DND-41 (cell line): ENCODE measurements around the gene PRRX2.

Experiments used
- ATAC-seq: fragments of 200-7000 bp; cut with Tn5 transposase; 3 replicates; pipeline ENCODE4 v1.9.1; 2021; ENCODE audit warnings: low read depth; ENCODE audit not compliant: insufficient read depth
- DNase-seq: peaks from one replicate; pipeline ENCODE4 v3.0.0-alpha.2; 2020
- H2AFZ ChIP-seq: 2 replicates; pipeline ENCODE4 v1.6.0; 2012; ENCODE audit warnings: low read depth, low read length
- H3K27ac ChIP-seq: 2 replicates; pipeline ENCODE4 v1.5.1; 2012; ENCODE audit warnings: low read length, inconsistent platforms
- H3K27me3 ChIP-seq: fragments of 200-600 bp; sonication (generic); 2 replicates; pipeline ENCODE4 v1.6.0; 2012; ENCODE audit warnings: low read length, mild to moderate bottlenecking, inconsistent platforms; ENCODE audit not compliant: insufficient read depth, poor library complexity
- H3K36me3 ChIP-seq: 2 replicates; pipeline ENCODE4 v1.5.1; 2012; ENCODE audit warnings: low read length, inconsistent platforms; ENCODE audit not compliant: insufficient read depth
- H3K4me1 ChIP-seq: 2 replicates; pipeline ENCODE4 v1.5.1; 2012; ENCODE audit warnings: mild to moderate bottlenecking, low read length; ENCODE audit not compliant: insufficient read depth
- H3K4me2 ChIP-seq: 2 replicates; pipeline ENCODE4 v1.6.0; 2012; ENCODE audit warnings: mild to moderate bottlenecking, moderate library complexity, low read length, inconsistent platforms; ENCODE audit not compliant: insufficient read depth
- H3K4me3 ChIP-seq, 2 experiments: fragments of 200-600 bp in 1 of 2; shearing (Covaris generic) in 1 of 2; 2 replicates each; pipeline ENCODE4 v1.5.1; 2012 to 2016; ENCODE audit warnings: inconsistent platforms in 2 of 2, low read length in 2 of 2, mild to moderate bottlenecking in 2 of 2, low read depth in 1 of 2, moderate library complexity in 1 of 2
- H3K79me2 ChIP-seq: 2 replicates; pipeline ENCODE4 v1.6.0; 2012; ENCODE audit warnings: low read length, inconsistent platforms; ENCODE audit not compliant: insufficient read depth
- H3K9ac ChIP-seq: 2 replicates; pipeline ENCODE4 v1.6.0; 2012; ENCODE audit warnings: low read depth, mild to moderate bottlenecking, inconsistent platforms, low read length, moderate library complexity
- H3K9me3 ChIP-seq: 2 replicates; pipeline ENCODE4 v1.5.1; 2012; ENCODE audit warnings: low read length, moderate library complexity, mild to moderate bottlenecking, inconsistent platforms; ENCODE audit not compliant: insufficient read depth, severe bottlenecking
- H4K20me1 ChIP-seq: 2 replicates; pipeline ENCODE4 v1.6.0; 2012; ENCODE audit warnings: low read length; ENCODE audit not compliant: insufficient read depth
- EZH2 ChIP-seq: IDR thresholded peaks from 3 replicates; pipeline ENCODE4 v1.6.1; 2012; ENCODE audit warnings: borderline replicate concordance, low read depth, mild to moderate bottlenecking, moderate library complexity, low read length, inconsistent platforms; ENCODE audit not compliant: severe bottlenecking
- TF ChIP-seq, protein P1 (sequence below): IDR thresholded peaks from 2 replicates; pipeline ENCODE4 v1.5.1; 2012; ENCODE audit warnings: borderline replicate concordance, low read length, moderate library complexity, mild to moderate bottlenecking; ENCODE audit not compliant: poor library complexity, severe bottlenecking; ENCODE audit errors: extremely low read depth

Gene PRRX2

DNA sequence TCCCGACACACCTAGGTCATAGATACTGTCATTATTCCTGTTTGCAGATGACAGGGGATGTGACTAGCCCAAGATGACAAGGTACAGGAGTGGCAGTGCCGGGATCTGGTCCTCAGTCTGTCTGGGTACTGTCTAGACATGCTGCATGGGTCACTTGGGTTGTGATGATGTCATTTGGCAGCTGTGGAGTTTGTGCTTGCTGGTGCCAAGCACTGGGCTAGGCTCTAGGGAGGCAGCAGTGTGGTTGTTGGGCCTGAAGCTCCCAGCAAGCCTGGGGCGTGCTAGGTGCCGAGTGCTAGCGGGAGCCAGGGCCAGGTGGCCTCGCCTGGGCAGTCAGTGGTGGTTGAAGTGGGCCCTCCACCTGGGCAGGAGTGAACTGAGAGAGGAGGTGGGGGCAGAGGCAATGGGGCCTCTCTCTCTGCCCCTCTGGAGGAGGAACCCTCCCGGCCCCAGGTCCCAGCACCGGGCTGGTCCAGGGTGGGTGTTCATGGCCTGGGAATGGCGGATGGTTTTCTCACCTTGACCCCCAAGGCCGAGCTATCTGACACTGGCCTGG is 14.7 kb upstream of the PRRX2 start:
- Histone ChIP-seq H2AFZ (no peak overlapping the region), H3K4me3 (no peak overlapping the region), H3K9ac (no peak overlapping the region), H3K36me3 (no peaks in the 10 kb centered on the region), H3K4me2 (no peak overlapping the region), H3K79me2 (no peaks in the 10 kb centered on the region), H3K4me1 (no peaks in the 10 kb centered on the region), H4K20me1 (no peaks in the 10 kb centered on the region), H3K9me3 (no peaks in the 10 kb centered on the region), H3K27me3 (no peaks in the 10 kb centered on the region), H3K27ac (no peak overlapping the region)
- ATAC-seq (no peak), DNase-seq (no peak)
- no peak for TF ChIP-seq EZH2
- TF ChIP-seq, protein P1, sequence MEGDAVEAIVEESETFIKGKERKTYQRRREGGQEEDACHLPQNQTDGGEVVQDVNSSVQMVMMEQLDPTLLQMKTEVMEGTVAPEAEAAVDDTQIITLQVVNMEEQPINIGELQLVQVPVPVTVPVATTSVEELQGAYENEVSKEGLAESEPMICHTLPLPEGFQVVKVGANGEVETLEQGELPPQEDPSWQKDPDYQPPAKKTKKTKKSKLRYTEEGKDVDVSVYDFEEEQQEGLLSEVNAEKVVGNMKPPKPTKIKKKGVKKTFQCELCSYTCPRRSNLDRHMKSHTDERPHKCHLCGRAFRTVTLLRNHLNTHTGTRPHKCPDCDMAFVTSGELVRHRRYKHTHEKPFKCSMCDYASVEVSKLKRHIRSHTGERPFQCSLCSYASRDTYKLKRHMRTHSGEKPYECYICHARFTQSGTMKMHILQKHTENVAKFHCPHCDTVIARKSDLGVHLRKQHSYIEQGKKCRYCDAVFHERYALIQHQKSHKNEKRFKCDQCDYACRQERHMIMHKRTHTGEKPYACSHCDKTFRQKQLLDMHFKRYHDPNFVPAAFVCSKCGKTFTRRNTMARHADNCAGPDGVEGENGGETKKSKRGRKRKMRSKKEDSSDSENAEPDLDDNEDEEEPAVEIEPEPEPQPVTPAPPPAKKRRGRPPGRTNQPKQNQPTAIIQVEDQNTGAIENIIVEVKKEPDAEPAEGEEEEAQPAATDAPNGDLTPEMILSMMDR, result no peak

DNA sequence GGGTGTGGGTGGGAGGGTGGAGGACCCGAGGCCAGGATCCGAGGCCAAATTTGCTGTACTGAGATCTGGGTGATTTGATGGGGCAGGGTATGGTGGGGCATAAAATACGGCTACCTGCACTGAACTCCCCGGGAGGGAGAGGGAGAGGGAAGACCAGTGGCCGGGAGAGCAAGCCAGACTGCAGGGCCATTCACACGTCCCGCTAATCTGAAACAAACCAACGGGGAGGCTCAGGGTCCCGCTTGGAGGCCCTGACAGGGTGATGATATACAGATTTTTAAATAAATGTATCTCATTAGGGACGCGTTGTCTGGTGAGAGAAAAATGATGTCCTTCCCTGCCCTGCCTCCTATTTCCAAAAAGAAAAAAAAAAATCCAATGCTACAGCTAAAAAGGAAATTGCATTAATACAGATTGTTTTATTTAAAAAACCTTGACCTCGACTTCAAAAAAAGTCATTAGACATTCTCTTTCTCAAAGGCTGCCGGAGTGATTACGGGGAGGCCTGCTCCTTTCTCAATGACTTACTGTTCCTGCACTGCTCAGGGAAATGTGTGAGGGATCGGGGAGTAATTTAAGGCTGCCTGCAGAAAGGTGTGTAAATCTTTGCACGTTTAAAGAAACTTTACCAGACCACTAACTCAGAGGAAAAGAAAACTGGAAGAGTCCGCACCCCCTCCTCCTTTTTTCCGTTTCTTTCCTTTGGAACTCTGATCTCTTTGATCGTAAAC is 11.5 kb upstream of the PRRX2 start:
- no peaks in the 10 kb centered on the region for H3K79me2 ChIP-seq
- TF ChIP-seq EZH2, result no peak
- TF ChIP-seq, protein P1, result no peak

DNA sequence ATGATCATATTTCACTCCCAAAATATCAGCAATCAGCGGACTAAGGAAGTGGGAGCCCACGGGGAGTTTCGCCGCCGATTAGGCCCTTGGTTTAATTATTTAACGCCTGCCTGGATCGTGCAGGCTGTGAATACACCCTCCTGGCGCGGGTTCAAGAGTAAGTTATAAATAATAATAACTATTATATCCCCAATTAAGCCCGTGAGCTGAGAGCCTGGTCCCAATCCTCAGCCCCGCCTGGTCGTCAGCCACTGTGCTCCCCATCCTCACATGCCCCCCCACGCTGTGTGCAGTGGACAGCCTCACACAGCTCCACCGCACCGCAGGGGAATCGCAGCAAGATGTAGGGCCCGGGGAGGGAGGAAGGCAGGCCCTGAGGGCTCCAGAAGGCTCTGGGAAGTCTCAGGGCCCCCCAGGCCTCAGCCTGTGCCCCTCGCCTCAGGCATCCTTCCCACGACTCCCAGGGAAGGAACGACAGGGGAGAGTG is 10.8 kb upstream of the PRRX2 start:
- no peak overlapping the region for H2AFZ ChIP-seq
- H3K27ac ChIP-seq, result no peak overlapping the region
- H3K79me2 ChIP-seq, result no peaks in the 10 kb centered on the region
- no peaks in the 10 kb centered on the region for H4K20me1 ChIP-seq
- no peaks in the 10 kb centered on the region for H3K4me1 ChIP-seq
- no peak overlapping the region for H3K9ac ChIP-seq
- H3K27me3 ChIP-seq, result no peaks in the 10 kb centered on the region
- no peak for DNase-seq
- no peaks in the 10 kb centered on the region for H3K9me3 ChIP-seq
- H3K36me3 ChIP-seq, result no peaks in the 10 kb centered on the region
- no peak for TF ChIP-seq EZH2
- TF ChIP-seq, protein P1, result no peak
- no peak for ATAC-seq
- no peak overlapping the region for H3K4me2 ChIP-seq
- no peak overlapping the region for H3K4me3 ChIP-seq

More for the DNA sequence above, 11.5 kb upstream of the PRRX2 start:
- Histone ChIP-seq H4K20me1 (no peaks in the 10 kb centered on the region), H3K9ac (no peak overlapping the region), H3K4me2 (no peak overlapping the region), H3K4me1 (no peaks in the 10 kb centered on the region), H3K4me3 (no peak overlapping the region), H2AFZ (no peak overlapping the region), H3K27me3 (no peaks in the 10 kb centered on the region), H3K27ac (no peak overlapping the region), H3K36me3 (no peaks in the 10 kb centered on the region), H3K9me3 (no peaks in the 10 kb centered on the region)
- ATAC-seq (no peak), DNase-seq (no peak)
